RPMI7951 (cell line): Measurements from ENCODE around the gene CCNYL1. TPM values are rescaled to one million over a fixed set of nuclear protein-coding genes. Genes with fewer than 3 reads are reported as not detected.

Experiments used
- DNase-seq: peaks from one replicate; pipeline ENCODE4 v3.0.0-alpha.2; 2012; ENCODE audit warnings: low read depth
- total RNA-seq: library from RNA; depleted of rRNA; stranded (reverse); fragments of >200 nt; shearing (Covaris generic); gene quantifications from 2 replicates; pipeline ENCODE4 v1.2.3, GENCODE V29; 2014

CCNYL1 gene
- total RNA-seq, 1 experiment from 2014 or later = 10.7 TPM

DNA sequence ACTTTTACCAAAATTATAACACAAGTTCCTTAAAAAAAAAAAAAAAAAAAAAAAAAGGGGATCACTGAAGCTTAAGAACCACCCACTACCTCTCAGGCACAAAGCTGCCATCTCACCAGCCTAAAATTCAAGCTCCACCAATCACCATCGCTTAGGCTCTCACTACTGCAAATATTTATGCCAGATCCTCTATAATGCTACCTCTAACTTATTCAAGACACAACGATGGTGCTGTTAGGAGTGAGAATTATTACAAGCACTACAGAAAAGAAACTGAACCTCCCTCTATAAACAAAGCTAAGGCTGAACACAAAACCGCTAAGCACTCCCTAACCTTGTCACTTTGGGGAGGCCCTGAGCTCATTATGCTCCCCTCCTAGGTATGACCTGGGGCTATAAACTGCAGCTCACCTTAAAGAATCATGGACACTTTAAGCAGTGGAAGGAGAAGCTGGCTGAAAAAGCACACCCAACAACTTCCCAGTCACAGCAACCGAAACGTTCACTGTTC lies 54.7 kb downstream of the CCNYL1 start:
- no peak for DNase-seq

DNA sequence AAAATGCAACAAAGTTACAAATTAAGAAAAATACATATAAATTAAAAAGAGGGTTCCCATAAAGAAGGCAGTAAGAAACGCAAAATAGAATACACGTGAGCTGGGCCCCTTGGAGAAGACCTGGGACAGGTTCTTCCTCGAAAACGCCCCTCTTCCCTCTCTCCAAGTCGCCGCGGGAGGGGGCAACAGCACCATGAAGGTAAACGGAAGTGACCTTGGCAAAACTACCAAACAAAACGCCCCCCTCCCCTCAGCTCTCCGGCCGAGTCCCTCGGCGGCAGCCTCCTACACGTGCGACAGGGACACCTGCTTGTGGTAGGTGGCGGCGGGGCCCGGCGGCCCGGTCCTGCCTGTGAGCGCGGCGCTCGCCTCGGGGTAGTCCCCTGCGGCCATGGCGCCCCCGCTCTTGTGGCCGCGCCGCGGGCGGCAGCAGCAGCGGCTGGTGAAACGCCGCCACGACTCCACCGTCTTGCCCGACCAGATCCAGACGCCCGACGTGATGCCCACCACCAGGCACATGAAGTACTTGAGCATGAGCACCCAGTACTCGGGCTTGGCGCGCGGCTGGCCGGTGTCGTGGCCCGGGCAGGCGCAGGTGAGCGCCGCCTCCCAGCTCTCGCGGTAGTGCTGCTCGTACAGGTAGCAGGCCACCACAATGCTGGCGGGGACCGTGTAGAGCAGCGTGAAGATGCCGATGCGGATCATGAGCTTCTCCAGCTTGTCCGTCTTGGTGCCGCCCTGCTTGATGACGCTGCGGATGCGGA lies 55.4 kb downstream of the CCNYL1 start:
- DNase-seq = no peak

DNA sequence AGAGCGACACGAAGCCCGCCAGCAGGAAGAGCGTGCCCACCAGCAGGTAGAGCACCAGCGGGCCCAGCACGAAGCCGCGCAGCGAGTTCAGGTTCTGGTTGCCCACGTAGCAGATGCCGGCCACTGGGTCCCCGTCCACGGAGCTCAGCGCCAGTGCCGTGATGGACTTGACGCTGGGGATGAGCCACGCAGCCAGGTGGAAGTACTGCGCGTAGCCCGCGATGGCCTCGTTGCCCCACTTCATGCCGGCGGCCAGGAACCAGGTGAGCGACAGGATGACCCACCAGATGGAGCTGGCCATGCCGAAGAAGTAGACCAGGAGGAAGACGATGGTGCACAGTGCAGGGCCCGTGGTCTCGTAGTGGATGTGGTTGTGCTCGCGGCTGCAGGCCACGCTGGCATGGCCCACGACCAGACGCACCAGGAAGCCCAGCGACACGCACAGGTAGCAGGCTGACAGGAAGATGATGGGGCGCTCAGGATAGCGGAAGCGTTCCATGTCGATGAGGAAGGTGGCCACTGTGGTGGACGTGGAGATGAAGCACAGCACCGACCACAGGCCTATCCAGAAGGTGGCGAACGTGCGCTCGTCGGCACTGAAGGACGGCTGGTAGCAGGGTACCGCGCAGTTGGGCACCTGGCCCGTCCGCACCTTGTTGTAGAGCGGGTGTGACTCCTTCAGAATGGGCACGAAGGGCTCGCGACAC lies 56.2 kb downstream of the CCNYL1 start:
- no peak for DNase-seq

DNA sequence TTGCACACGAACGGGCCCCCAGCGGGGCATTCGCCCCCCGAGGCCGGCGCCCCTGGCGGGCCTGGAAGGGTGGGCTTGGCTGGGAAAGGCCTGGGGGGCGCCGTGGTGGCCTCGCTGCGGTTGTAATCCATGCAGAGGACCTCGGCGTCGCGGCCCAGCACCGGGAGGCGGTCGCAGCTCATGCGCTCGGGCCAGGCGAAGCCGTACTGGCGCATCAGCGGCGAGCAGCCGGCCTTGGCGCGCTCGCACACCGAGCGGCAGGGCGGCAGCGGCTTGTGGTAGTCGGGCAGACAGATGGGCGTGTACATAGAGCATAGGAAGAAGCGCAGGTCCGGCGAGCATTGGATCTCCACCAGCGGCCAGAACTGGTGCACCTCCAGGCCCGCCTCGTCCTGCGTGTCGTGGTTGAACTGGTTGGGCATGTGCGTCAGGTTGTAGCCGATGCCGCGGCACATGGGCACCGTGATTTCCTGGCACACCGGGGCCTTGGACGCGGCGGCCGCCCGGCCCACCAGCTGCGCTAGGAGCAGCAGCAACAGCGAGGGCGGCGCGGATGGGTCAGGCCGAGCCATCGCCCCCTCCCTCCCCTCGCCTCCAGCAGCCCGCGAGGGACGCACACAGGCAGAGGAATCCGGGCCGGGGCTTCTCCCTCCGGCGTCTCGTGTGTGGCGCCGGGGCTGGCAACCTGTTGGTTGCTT lies 56.9 kb downstream of the CCNYL1 start:
- peak; percentile 40 for DNase-seq

DNA sequence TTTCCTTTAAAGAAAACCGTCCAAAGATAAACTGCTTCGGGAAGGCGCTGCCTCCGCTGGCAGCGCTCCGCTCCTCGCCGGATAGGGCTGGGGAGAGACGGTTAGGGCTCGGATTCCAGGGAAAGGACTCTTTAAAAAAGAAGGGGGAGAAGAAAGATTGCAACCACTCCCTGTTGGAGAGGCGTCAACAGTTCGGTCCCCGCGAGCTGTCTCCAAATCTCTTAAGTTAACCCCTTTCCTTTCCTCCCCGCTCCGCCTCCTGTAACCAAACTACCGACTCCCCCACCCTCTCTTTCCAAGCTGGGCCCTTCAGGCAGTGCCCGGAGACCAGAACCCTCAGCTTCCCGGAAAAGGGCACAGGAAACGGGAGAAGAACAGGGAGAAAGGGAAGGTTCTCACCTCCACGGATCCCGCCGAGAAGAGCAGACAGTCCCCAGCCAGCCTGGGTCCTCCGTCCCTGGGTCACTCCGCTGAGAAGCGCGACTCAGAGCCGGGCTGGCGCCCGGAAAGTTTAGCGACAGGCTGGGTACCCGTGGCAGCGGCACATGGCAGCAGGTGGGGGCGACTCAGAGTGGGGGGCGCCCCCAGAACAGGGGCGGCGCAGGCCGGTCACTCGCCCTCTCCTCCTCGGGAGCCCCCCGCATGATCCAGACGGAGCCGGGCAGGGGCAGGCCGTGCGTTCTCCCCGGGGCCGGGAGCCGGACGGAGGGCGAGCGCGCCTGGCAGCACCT lies 57.6 kb downstream of the CCNYL1 start:
- peak; percentile 22 for DNase-seq

DNA sequence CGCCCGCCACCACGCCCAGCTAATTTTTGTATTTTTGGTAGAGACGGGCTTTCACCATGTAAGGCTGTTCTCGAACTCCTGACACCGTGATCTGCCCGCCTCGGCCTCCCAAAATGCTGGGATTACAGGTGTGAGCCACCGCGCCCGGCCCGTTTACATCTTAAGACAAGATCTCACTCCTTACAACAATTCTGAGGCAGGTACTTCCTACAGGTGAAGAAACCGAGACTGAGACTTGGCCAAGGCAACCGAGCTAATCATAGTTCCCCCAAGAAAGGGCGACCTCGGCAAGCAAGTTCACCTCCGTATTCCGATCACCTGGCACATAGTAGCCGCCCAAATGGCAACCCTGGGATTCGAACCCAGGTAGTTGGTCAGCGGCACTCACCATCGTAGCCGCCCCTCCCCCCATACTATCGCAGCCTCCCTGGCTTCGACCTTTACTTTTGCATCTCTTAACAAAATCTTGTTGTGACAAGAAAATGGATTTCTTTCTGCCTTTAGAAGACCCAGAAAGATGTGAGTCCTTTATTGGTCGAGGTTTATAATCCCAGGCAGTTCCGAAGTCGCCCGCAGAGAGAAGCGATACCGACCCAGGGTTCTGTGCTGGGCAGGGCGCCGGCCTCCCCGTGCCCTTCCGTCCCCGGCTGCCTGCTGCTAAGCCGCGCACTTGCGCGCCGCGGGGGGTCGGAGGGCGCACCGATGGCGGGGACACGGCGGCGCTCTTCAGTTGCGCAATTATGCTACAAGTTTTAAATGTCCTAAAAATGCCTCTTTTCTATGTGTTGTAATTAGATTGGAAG lies 59.4 kb downstream of the CCNYL1 start:
- DNase-seq = no peak

DNA sequence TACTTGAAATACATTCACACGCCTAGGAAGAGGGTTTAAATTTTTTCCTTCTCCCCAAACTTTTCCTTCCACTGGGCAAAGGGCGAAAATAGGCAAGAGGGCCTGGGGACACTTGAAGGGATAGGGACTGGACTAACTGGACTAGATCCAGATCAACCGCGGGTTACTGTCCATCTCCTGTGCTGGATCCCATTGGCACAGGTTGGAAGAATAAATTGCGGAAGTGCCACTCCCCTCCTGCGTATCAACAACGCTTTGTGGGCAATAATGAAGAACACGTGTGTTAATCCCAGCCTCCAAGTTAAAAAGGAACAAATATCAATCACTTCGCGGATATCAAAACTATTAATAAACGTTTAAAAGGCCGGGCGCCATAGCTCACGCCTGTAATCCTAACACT lies 60.0 kb downstream of the CCNYL1 start:
- no peak for DNase-seq

DNA sequence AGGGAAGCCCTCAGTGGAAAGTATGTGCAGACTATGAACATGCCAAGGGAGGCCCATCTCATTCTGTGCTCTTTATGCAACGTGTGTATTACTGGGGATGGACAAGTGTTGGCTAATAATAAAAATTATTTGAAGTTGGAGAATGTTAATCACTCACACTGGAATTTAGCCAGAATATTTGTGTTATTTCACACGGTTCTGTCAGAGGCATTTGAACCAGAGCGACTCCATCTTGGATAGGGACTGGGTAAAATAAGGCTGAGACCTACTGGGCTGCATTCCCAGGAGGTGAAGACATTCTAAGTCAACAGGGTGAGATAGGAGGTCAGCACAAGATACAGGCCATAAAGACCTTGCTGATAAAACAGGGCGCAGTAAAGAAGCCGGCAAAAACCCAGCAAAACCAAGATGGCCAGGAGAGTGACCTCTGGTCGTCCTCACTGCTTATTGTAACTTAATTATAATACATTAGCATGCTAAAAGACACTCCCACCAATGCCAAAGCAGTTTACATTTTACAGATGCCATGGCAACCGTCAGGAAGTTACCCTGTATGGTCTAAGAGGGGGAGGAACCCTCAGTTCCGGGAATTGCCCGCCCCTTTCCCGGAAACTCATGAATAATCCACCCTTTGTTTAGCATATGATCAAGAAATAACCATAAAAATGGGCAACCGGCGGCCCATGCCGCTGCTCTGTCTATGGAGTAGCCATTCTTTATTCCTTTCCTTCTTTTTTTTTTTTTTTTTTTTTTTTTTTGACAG lies 60.8 kb downstream of the CCNYL1 start:
- DNase-seq = peak; percentile 40

DNA sequence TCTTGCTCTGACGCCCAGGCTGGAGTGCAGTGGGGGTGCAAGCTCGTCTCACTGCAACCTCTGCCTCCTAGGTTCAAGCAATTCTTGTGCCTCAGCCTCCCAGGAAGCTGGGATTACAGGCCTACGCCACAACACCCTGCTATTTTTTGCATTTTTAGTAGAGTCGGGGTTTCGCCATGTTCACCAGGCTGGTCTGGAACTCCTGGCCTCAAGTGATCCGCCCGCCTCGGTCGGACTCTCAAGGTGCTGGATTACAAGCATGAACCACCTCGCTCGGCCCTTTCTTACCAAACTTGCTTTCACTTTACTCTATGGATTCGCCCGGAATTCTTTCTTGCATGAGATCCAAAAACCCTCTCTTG lies 61.4 kb downstream of the CCNYL1 start:
- DNase-seq = no peak

DNA sequence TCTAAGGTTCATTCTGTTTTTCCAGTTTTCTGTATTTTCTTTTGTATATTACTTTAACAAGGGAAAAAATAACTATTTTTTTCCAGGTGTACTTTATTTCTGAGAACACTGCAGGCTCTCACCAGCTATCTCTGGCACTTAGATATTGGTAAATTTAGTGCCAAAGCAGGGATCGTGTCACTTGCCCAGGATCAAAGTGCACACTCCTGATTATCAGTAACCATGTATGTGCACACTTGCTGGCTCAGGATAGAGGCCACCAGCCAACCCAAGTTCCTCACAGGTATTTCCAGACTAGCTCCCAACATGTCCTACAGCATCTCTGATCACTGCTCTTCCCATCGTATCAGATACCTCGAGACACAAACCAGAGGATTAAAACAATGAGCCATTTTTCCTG lies 64.0 kb downstream of the CCNYL1 start:
- DNase-seq = no peak

DNA sequence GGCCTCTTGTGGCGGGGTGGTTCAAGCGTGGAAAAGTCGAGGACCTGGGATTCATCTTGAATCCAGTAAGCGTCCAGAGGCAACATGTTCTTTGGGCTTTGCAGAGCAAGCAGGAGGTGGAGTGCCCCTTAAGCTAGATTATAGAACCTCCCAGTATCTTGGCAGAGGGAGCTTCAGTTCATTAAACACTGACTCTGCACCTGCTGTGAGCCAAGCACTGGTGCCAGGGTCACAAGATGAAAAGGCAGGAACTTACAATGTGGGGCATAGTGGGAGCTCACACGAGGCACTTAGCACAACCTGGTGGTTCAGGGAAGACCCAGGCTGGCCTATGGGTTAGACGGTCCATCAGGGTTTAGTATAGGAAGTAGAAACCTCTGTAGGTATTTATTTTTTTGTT lies 65.7 kb downstream of the CCNYL1 start:
- DNase-seq = no peak

DNA sequence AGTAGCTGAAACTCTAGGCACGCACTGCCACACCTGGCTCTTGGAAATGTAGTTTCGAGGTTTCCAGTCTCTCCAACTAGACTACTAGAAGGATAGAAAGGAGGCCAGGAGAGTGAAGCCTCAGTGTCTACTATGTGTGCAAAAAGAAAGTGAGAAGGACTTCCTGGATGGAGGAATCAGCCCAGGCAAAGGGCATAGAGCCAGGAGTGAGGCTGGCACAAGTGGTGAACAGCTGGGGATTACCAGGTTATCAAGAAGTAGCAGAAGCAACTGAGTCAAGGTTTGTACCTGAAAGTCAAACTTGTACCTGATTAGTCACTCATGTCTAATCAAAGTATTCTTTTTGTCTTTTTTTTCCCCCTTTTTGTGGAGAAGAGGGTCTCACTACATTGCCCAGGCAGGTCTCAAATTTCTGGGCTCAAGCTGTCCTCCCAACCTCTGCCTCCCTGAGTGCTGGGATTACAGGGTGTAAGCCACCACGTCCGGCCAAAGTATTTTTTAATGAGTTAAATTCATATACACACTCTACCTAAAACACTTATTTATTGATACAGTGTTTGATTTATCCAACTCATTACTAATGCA lies 67.0 kb downstream of the CCNYL1 start:
- no peak for DNase-seq

DNA sequence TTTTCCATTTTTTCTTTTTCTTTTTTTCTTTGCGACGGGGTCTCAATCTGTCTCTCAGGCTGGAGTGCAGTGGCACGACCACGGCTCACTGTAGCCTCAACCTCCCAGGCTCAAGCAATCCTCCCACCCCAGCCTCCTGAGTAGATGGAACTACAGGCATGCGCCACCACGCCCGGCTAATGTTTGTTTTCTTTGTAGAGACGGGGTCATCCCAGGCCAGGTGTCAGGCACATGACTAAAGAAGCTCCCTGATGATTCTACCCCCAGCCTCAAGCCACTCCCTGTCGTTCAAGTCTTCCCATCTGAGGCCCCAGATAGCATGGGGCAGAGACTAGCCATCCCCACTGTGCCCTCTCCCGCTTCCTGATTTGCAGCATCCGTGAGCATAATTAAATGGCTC lies 68.1 kb downstream of the CCNYL1 start:
- DNase-seq = no peak

DNA sequence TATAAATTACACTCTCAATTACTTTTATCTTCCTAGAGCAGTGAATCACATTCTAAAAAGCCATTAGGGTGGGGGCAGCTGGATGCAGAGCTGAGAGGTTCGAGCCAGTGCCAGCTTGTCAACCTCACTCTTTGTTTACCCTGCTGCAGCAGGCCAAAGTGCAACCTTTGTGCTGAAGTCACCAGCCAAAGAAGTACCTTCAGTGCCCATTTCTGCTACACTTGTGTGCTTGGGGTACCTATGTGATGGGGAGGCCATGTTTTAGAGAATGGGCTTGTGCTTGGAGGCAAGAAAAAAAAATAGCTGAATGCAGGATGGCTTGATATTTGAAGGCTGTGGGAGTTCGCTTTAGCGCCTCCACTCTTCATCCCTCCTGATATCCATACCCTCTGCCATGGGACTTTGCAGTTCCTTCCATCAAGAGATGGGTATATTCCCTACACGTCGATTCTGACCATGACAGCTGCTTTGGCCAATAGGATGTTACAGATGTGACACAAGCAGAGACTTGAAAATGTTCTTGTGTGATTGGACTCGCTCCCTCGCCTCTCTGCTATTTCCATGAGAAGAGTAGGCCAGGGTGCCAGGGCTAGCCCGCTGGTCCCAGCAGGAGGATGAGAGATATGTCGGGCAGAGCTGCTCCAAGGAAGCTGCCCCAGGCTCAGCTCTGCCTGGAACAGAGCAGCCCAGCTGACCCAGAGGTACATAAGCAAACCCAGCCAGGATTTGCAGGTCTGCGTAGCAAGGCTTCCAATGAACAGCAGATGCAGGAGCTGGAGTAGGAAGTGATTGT lies 71.0 kb downstream of the CCNYL1 start:
- DNase-seq = no peak

DNA sequence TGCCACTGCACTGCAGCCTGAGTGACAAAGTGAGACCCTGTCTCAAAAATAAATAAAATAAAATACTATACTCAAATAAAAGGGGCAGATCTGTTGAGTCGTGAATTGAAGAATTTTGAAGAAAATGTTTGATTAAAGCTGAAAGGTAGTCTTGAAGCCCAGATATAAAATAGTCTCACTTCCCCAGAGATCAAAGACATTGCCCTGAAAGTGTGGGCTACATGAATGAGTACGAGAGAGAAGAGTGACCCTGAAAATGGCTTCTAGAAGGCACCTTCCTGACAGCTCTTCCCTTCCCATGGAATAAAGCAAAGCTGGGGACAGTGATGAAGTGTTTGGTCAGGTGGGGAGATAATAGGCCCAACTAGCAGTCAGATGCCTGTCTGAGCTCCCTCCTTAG lies 72.1 kb downstream of the CCNYL1 start:
- no peak for DNase-seq

DNA sequence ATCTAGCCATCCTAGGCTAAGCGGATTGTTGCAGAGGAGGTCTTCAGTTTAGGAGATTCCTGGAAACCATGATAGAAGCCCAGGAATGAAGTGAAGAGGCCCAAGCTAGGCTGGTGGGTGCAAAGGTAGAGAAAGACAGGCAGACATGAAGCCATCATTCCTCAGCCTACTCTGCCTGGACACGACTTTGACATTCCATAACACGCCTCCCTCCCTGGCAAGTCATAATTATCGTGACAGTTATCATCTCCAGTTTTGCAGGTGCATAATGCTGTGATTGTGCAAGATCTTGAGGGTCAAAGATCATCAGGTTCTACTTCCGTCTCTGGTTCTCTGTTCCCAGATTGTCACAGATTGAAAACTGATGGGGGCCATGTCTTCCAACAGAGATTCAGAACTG lies 73.5 kb downstream of the CCNYL1 start:
- DNase-seq = no peak

DNA sequence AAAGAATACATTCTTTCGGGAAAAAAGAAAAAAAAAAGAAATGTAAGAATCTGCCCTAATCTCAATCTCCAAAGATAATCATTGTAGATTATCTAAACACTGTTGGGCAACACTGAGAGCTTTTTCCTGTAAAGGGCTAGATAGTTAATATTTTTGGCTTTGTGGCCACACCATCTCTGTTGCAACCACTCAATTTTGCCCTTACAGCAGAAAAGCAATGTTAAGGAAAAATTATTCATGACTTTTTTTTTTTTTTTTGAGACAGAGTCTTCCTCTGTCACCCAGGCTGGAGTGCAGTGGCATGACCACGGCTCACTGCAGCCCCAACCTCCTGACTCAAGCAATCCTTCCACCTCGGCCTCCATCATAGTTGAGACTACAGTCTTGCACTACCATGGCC lies 75.6 kb downstream of the CCNYL1 start:
- no peak for DNase-seq

DNA sequence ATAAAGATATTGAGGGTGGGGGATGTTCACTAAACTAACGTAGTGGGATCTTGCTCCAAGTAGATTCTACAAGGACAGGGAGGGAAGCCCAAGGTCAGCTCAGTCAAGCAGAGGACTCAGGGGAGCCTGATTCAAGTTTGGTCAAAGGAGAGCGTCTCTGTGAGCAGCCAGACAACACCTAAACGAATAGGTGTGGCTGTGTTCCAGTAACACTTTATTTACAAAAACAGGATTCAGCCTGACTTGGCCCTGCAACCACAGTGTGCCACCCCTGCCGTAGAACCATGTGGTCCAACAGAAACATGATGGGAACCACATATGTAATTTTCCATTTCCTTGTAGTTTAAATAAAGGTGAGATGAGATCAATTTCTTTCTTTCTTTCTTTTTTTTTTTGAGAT lies 76.4 kb downstream of the CCNYL1 start:
- no peak for DNase-seq

DNA sequence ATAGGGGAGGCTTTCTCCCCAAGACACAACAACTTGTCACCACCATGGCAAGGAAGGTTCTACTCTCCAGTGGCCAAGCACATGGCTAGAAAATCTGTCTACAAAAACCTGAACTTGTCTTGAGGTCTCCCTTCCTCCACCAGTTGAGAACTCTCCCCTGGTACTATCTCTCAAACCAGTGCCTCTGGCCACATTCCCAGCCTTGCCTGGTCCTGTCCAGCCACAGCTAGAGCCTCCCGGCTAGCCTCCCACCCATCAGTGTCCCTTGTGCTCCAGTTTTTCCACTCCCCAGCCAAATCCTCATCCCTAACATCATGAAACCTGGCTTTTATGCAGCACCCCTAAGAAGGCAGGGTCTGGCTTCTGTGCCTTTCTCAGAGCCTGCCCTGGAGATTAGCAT lies 79.5 kb downstream of the CCNYL1 start:
- no peak for DNase-seq
